Mesothelial cell of epicardium (in vitro differentiated cells): ENCODE results near the gene UBE2E1. TPM values are rescaled to one million over a fixed set of nuclear protein-coding genes. Genes with fewer than 3 reads are reported as not detected.

Source experiments
- DNase-seq, 2 experiments: peaks; one replicate each; pipeline ENCODE4 v3.0.0; 2021; ENCODE audit warnings: low spot score in 2 of 2; ENCODE audit not compliant: unreplicated experiment in 2 of 2
- H3K27ac Mint-ChIP-seq: 2 replicates; pipeline ENCODE4 v1.8.0; 2021; ENCODE audit warnings: mixed read lengths
- H3K27me3 Mint-ChIP-seq: 2 replicates; pipeline ENCODE4 v1.8.0; 2021; ENCODE audit warnings: low read depth, mixed read lengths
- H3K36me3 Mint-ChIP-seq: 2 replicates; pipeline ENCODE4 v1.8.0; 2021; ENCODE audit warnings: mixed read lengths
- H3K4me1 Mint-ChIP-seq: 2 replicates; pipeline ENCODE4 v1.8.0; 2021; ENCODE audit warnings: mixed read lengths
- H3K4me3 Mint-ChIP-seq: 2 replicates; pipeline ENCODE4 v1.8.0; 2021; ENCODE audit warnings: mild to moderate bottlenecking, moderate library complexity, mixed read lengths
- H3K9me3 Mint-ChIP-seq: 2 replicates; pipeline ENCODE4 v1.8.0; 2021; ENCODE audit warnings: mixed read lengths
- CTCF ChIP-seq: fragments of 200-600 bp; sonication (generic); IDR thresholded peaks from one replicate; pipeline ENCODE4 v1.5.0; 2021; ENCODE audit warnings: antibody characterized with exemption; ENCODE audit not compliant: unreplicated experiment
- total RNA-seq: library from RNA; stranded (reverse); gene quantifications from 3 replicates; pipeline ENCODE4 v1.2.1, GENCODE V29; 2021

The UBE2E1 gene
- total RNA-seq, 1 donor from 2014 or later = 89.9 TPM

- Mint-ChIP-seq H3K27ac (no peak overlapping the region), H3K4me1 (peaks cover 16% of the 10 kb centered on the region), H3K9me3 (peaks cover 8% of the 10 kb centered on the region), H3K36me3 (peaks cover 16% of the 10 kb centered on the region), H3K27me3 (no peaks in the 10 kb centered on the region), H3K4me3 (no peak overlapping the region)
- DNase-seq = no peak
- TF ChIP-seq CTCF = no peak
Observed at GRCh38 chr3:23859012-23859743, 53.4 kb downstream of the UBE2E1 start.

- no peak for TF ChIP-seq CTCF
- peaks cover 10% of the 10 kb centered on the region for H3K9me3 Mint-ChIP-seq
- peaks cover 20% of the 10 kb centered on the region for H3K4me1 Mint-ChIP-seq
- no peak for DNase-seq
- H3K27ac Mint-ChIP-seq = no peak overlapping the region
- H3K27me3 Mint-ChIP-seq = no peaks in the 10 kb centered on the region
- no peak overlapping the region for H3K4me3 Mint-ChIP-seq
- peaks cover 18% of the 10 kb centered on the region for H3K36me3 Mint-ChIP-seq
Observed at GRCh38 chr3:23859839-23860382, 54.2 kb downstream of the UBE2E1 start.

- H3K36me3 Mint-ChIP-seq = peaks cover 18% of the 10 kb centered on the region
- H3K27ac Mint-ChIP-seq = no peak overlapping the region
- H3K4me3 Mint-ChIP-seq = no peak overlapping the region
- no peaks in the 10 kb centered on the region for H3K27me3 Mint-ChIP-seq
- no peak for TF ChIP-seq CTCF
- H3K9me3 Mint-ChIP-seq = peaks cover 10% of the 10 kb centered on the region
- DNase-seq = no peak
- H3K4me1 Mint-ChIP-seq = peaks cover 27% of the 10 kb centered on the region
Observed at GRCh38 chr3:23861689-23862088, 55.9 kb downstream of the UBE2E1 start.

- no peak for TF ChIP-seq CTCF
Observed at GRCh38 chr3:23863060-23863459, 57.3 kb downstream of the UBE2E1 start.

GRCh38 chr3:23864931-23865330 is 59.2 kb downstream of the UBE2E1 start:
- Mint-ChIP-seq H3K4me3 (no peak overlapping the region), H3K9me3 (peaks cover 10% of the 10 kb centered on the region), H3K36me3 (peaks cover 18% of the 10 kb centered on the region), H3K27me3 (no peaks in the 10 kb centered on the region), H3K4me1 (peaks cover 32% of the 10 kb centered on the region), H3K27ac (peak overlapping the region; percentile 35)
- no peak for DNase-seq
- TF ChIP-seq CTCF = no peak

More at GRCh38 chr3:23863060-23863459, 57.3 kb downstream of the UBE2E1 start:
- Mint-ChIP-seq H3K9me3 (peaks cover 10% of the 10 kb centered on the region), H3K36me3 (peaks cover 18% of the 10 kb centered on the region), H3K27ac (no peak overlapping the region), H3K4me1 (peaks cover 32% of the 10 kb centered on the region), H3K27me3 (no peaks in the 10 kb centered on the region), H3K4me3 (no peak overlapping the region)
- no peak for DNase-seq
